K562 (cell line): ENCODE data around the gene PPM1N. TPM values are rescaled to one million over a fixed set of nuclear protein-coding genes. Genes with fewer than 3 reads are reported as not detected.

ENCODE experiments used
- ATAC-seq: fragments of 200-7000 bp; cut with Tn5 transposase; 3 replicates; pipeline ENCODE4 v1.9.1; 2020; ENCODE audit warnings: moderate library complexity
- BruUV-seq: library from RNA; stranded (reverse); fragments of 400-500 nt; replicated peaks from 2 replicates; lab custom pipeline; 2021; lab: Mats Ljungman, UMichigan
- CTCF ChIA-PET: fragments of 300-600 bp; formaldehyde crosslinking; extraction: SDS; loops from one replicate; lab custom pipeline; 2021; ENCODE audit warnings: low intra/inter-chr PET ratio; lab: Yijun Ruan, JAX
- POLR2A ChIA-PET: fragments of 300-600, 350-650 bp; sonication (Branson Sonifier 250); formaldehyde crosslinking; extraction: SDS; loops from one replicate; lab custom pipeline; 2021; ENCODE audit warnings: antibody characterized with exemption, inconsistent platforms; lab: Yijun Ruan, JAX
- DNase-seq, 4 experiments: peaks; one replicate each; pipeline versions ENCODE4 v3.0.0 to v3.0.0-alpha.2; 2011 to 2018; ENCODE audit warnings: low spot score in 3 of 4, mixed read lengths in 3 of 4; ENCODE audit errors: extremely low read depth in 1 of 4
- FAIRE-seq: peaks from 2 replicates; lab custom pipeline; 2011; peaks lifted over from hg19 to GRCh38; lab: Jason Lieb, UNC
- H2AFZ ChIP-seq: 2 replicates; pipeline ENCODE4 v1.6.0; 2011; ENCODE audit warnings: low read depth, low read length, control low read depth, inconsistent platforms
- H3K27ac ChIP-seq: fragments of 200-600 bp; 3 replicates; pipeline ENCODE4 v1.8.0; 2011; ENCODE audit warnings: low read depth, mild to moderate bottlenecking, control low read depth, inconsistent platforms, low read length, moderate library complexity, mixed read lengths; ENCODE audit errors: extremely low read depth
- H3K27me3 ChIP-seq, 2 experiments: fragments of 300-600 bp in 1 of 2; 2 replicates in 1 of 2; 3 replicates in 1 of 2; pipeline versions ENCODE4 v1.6.0 to v1.8.0; 2011; ENCODE audit warnings: inconsistent platforms in 2 of 2, low read length in 2 of 2, mild to moderate bottlenecking in 1 of 2, mixed read lengths in 1 of 2, moderate library complexity in 1 of 2; ENCODE audit not compliant: control insufficient read depth in 2 of 2, insufficient read depth in 2 of 2
- H3K36me3 ChIP-seq: fragments of 300-600 bp; 3 replicates; pipeline ENCODE4 v1.8.0; 2011; ENCODE audit warnings: mild to moderate bottlenecking, low read length, inconsistent platforms; ENCODE audit not compliant: control insufficient read depth, insufficient read depth
- H3K4me1 ChIP-seq, 2 experiments: fragments of 200-600 bp in 1 of 2; replicated peaks in 1 of 2; 2 replicates in 1 of 2; 3 replicates in 1 of 2; pipeline versions ENCODE4 v1.5.1 to v1.8.0; 2011; ENCODE audit warnings: inconsistent platforms in 2 of 2, low read length in 2 of 2, mild to moderate bottlenecking in 1 of 2, mixed read lengths in 1 of 2, moderate library complexity in 1 of 2; ENCODE audit not compliant: control insufficient read depth in 2 of 2, insufficient read depth in 2 of 2
- H3K4me2 ChIP-seq: 2 replicates; pipeline ENCODE4 v1.6.1; 2011; ENCODE audit warnings: low read length, control low read depth, inconsistent platforms, mixed read lengths; ENCODE audit not compliant: insufficient read depth
- H3K4me3 ChIP-seq: fragments of 200-600 bp; sonication (generic), shearing (Covaris generic); 2 replicates; pipeline ENCODE4 v1.5.1; 2016; ENCODE audit warnings: control low read depth, inconsistent platforms
- H3K79me2 ChIP-seq: fragments of 200-600 bp; 3 replicates; pipeline ENCODE4 v1.8.0; 2011; ENCODE audit warnings: low read length, inconsistent platforms; ENCODE audit not compliant: control insufficient read depth, insufficient read depth
- H3K9ac ChIP-seq, 2 experiments: 2 replicates each; pipeline versions ENCODE4 v1.6.0 to v1.6.1; 2011; ENCODE audit warnings: low read depth in 2 of 2, low read length in 2 of 2, control low read depth in 1 of 2, inconsistent platforms in 1 of 2, mild to moderate bottlenecking in 1 of 2, mixed read lengths in 1 of 2; ENCODE audit not compliant: insufficient read depth in 1 of 2
- H3K9me1 ChIP-seq: one replicate; pipeline ENCODE4 v1.6.0; 2011; ENCODE audit warnings: inconsistent platforms, mild to moderate bottlenecking, low read length, moderate library complexity; ENCODE audit not compliant: control insufficient read depth, insufficient read depth
- H3K9me3 ChIP-seq: replicated peaks from 2 replicates; pipeline ENCODE4 v1.5.1; 2011; ENCODE audit warnings: low read depth, low read length, inconsistent platforms; ENCODE audit not compliant: control insufficient read depth, insufficient read depth
- H4K20me1 ChIP-seq: replicated peaks from 2 replicates; pipeline ENCODE4 v1.6.1; 2011; ENCODE audit warnings: low read length, inconsistent platforms, mixed read lengths; ENCODE audit not compliant: control insufficient read depth, insufficient read depth
- BCL6 ChIP-seq: fragments of 250-450 bp; sonication (Bioruptor Pico); IDR thresholded peaks from 2 replicates; pipeline ENCODE4 v1.4.0; 2020
- E2F3 ChIP-seq: fragments of 250-450 bp; sonication (Bioruptor Pico); IDR thresholded peaks from 2 replicates; pipeline ENCODE4 v1.4.0; 2020; ENCODE audit warnings: mild to moderate bottlenecking
- ESRRB ChIP-seq: fragments of 250-450 bp; sonication (Bioruptor Pico); IDR thresholded peaks from 2 replicates; pipeline ENCODE4 v1.5.0; 2020; ENCODE audit warnings: mild to moderate bottlenecking, moderate library complexity, borderline replicate concordance
- GABPB2 ChIP-seq: fragments of 250-450 bp; sonication (Bioruptor Pico); conservative IDR thresholded peaks from 2 replicates; pipeline ENCODE4 v1.5.1; 2021; ENCODE audit warnings: mild to moderate bottlenecking
- HNRNPLL ChIP-seq: fragments of 200-400 bp; formaldehyde crosslinking; IDR thresholded peaks from 2 replicates; pipeline ENCODE4 v1.6.1; 2017; ENCODE audit warnings: low read length, low read depth, mild to moderate bottlenecking; ENCODE audit not compliant: poor library complexity, severe bottlenecking
- KLF6 ChIP-seq: fragments of 250-450 bp; sonication (Bioruptor Pico); IDR thresholded peaks from 2 replicates; pipeline ENCODE4 v1.4.0; 2020; ENCODE audit warnings: mild to moderate bottlenecking, moderate library complexity, borderline replicate concordance
- NR2C1 ChIP-seq, 2 experiments: fragments of 450-650 bp; IDR thresholded peaks; 2 replicates each; pipeline ENCODE4 v1.6.1; 2017; ENCODE audit warnings: mild to moderate bottlenecking in 2 of 2, antibody characterized with exemption in 1 of 2, inconsistent platforms in 1 of 2, missing compliant biosample characterization in 1 of 2, missing genetic modification characterization in 1 of 2
- SMARCB1 ChIP-seq: IDR thresholded peaks from 2 replicates; pipeline ENCODE4 v1.6.1; 2011; ENCODE audit warnings: improper control_type of control experiment, low read depth; ENCODE audit not compliant: insufficient read length
- TAF9B ChIP-seq: fragments of 450-650 bp; IDR thresholded peaks from 2 replicates; pipeline ENCODE4 v1.6.1; 2018; ENCODE audit warnings: mild to moderate bottlenecking; ENCODE audit not compliant: partially characterized antibody
- WGBS: fragments of 100-300 bp; shearing (Covaris generic); methylation state at CpG from one replicate; pipeline ENCODE4 v1.1.6; 2016; ENCODE audit warnings: low coverage, mixed read lengths; ENCODE audit not compliant: insufficient coverage; ENCODE audit errors: missing lambda C conversion rate; 5-methylcytosine and 5-hydroxymethylcytosine counted together
- in situ Hi-C: fragments of 300-500 bp; cut with MboI; formaldehyde crosslinking; loops from 4 replicates; pipeline ENCODE4 v1.15.0; 2018; ENCODE audit warnings: inconsistent platforms, mixed read lengths
- intact Hi-C: fragments of 100-400 bp; cut with micrococcal nuclease; formaldehyde crosslinking; loops from 2 replicates; pipeline ENCODE4 v1.14.2; 2022
- polyA plus RNA-seq, 8 experiments: library from polyadenylated mRNA; depleted of rRNA in 4 of 8; stranded (reverse) in 5 of 8; unstranded in 3 of 8; fragments of >200 nt; fragmentation: Nextera tagmentation in 2 of 8; fragmentation: Illumina TruSeq in 1 of 8; extraction: Ambion mirVana in 2 of 8; extraction: Trizol in 1 of 8; gene quantifications; 2 replicates each; pipeline versions ENCODE4 v1.2.1 to v1.2.3, GENCODE V29; 2011 to 2014; ENCODE audit warnings: inconsistent platforms in 1 of 8, missing spikeins in 1 of 8
- total RNA-seq, 7 experiments: library from RNA; depleted of rRNA in 6 of 7; stranded (reverse); fragments of >200 nt in 6 of 7; fragmentation: Illumina TruSeq in 2 of 7; extraction: Trizol in 2 of 7; gene quantifications; 2 replicates each; pipeline versions ENCODE4 v1.2.1 to v1.2.3, GENCODE V29; 2011 to 2021; ENCODE audit warnings: low replicate concordance in 1 of 7
- TF ChIP-seq, protein P1 (sequence below), 2 experiments: fragments of 250-450 bp in 1 of 2; fragments of 450-650 bp in 1 of 2; sonication (Bioruptor Pico) in 1 of 2; IDR thresholded peaks; 2 replicates each; pipeline versions ENCODE4 v1.6.1 to v1.8.0; 2016 to 2021; ENCODE audit warnings: mild to moderate bottlenecking in 2 of 2, moderate library complexity in 2 of 2, missing compliant biosample characterization in 1 of 2, missing genetic modification characterization in 1 of 2
- TF ChIP-seq, protein P2 (sequence below): fragments of 250-450 bp; sonication (Bioruptor Pico); IDR thresholded peaks from 2 replicates; pipeline ENCODE4 v1.4.0; 2020

The PPM1N gene
- total and polyA plus RNA-seq, 9 of the 15 experiments (the other 6 are each of a cell fraction or from before 2014, with no cell fraction given): 4.5 to 15.6 (median 8.7) TPM

DNA sequence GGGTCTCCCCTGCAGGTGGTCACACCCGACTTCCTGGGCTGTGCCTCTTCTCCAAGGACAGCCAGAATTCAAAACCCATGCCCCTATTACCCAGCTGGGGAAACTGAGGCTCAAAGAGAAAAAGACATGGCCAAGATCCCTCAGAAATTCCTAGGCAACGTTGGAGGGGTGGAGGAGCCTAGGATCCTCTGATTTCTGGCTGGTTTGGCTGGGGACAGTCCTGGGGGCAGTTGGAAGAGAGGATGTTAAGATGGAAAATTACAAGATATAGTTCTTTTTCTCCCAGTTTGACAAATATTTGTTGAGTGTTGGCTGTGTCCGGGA is 11.4 kb downstream of the PPM1N start:
- peak overlapping the region; percentile 76 to 97 for H3K9ac ChIP-seq
- H3K9me1 ChIP-seq: no peaks in the 10 kb centered on the region
- POLR2A ChIA-PET: interaction anchor here (0.6 to 1.0 kb wide), 2 partner anchors 16 to 23 kb away, joined by 3 read pairs; no protein-coding TSS in a partner anchor
- no peak for ATAC-seq
- WGBS: 2% methylated on average over 3 of the region's 3 CpGs
- no peaks in the 10 kb centered on the region for H3K9me3 ChIP-seq
- H3K27ac ChIP-seq: peak overlapping the region; percentile 98
- H4K20me1 ChIP-seq: peaks cover 2% of the 10 kb centered on the region; the same call in 1 of the 2 replicates
- in situ Hi-C loops: no loop called here
- CTCF ChIA-PET: no interaction called here
- no peak for FAIRE-seq
- H2AFZ ChIP-seq: no peak overlapping the region
- intact Hi-C loops: loop anchor here (5.0 kb wide), 1 partner anchor 133 kb away; no protein-coding TSS in a partner anchor
- peak overlapping the region; percentile 97 for H3K4me2 ChIP-seq
- H3K79me2 ChIP-seq: peaks cover 83% of the 10 kb centered on the region
- no TSS peak for BruUV-seq
- peak overlapping the region; percentile 99 for H3K4me3 ChIP-seq
- peaks cover 49% of the 10 kb centered on the region; the same call in 2 of the 3 replicates for H3K36me3 ChIP-seq
- H3K27me3 ChIP-seq: no peaks in the 10 kb centered on the region
- DNase-seq: no peak
- peaks cover 43 to 53% of the 10 kb centered on the region in 2 experiments for H3K4me1 ChIP-seq
- TF ChIP-seq, protein P1, sequence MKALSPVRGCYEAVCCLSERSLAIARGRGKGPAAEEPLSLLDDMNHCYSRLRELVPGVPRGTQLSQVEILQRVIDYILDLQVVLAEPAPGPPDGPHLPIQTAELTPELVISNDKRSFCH (CRISPR knock-in tag; IDR thresholded peaks at IDR 0.05): no peak
- TF ChIP-seq, protein P1 (tag; IDR thresholded peaks at IDR 0.05): 0 out of 2 replicates have a peak, but pooled peaks have one; percentile 19
- no peak for TF ChIP-seq HNRNPLL
- no peak for TF ChIP-seq SMARCB1
- TF ChIP-seq NR2C1 (IDR thresholded peaks at IDR 0.05): no peak
- no peak for TF ChIP-seq NR2C1 (tag; IDR thresholded peaks at IDR 0.05)
- no peak for TF ChIP-seq GABPB2 (CRISPR knock-in tag)
- 0 out of 2 replicates have a peak, but pooled peaks have one; percentile 20 for TF ChIP-seq BCL6 (CRISPR knock-in tag)
- 0 out of 2 replicates have a peak, but pooled peaks have one; percentile 2 for TF ChIP-seq E2F3
- TF ChIP-seq TAF9B: no peak
- no peak for TF ChIP-seq ESRRB (CRISPR knock-in tag)
- TF ChIP-seq, protein P2, sequence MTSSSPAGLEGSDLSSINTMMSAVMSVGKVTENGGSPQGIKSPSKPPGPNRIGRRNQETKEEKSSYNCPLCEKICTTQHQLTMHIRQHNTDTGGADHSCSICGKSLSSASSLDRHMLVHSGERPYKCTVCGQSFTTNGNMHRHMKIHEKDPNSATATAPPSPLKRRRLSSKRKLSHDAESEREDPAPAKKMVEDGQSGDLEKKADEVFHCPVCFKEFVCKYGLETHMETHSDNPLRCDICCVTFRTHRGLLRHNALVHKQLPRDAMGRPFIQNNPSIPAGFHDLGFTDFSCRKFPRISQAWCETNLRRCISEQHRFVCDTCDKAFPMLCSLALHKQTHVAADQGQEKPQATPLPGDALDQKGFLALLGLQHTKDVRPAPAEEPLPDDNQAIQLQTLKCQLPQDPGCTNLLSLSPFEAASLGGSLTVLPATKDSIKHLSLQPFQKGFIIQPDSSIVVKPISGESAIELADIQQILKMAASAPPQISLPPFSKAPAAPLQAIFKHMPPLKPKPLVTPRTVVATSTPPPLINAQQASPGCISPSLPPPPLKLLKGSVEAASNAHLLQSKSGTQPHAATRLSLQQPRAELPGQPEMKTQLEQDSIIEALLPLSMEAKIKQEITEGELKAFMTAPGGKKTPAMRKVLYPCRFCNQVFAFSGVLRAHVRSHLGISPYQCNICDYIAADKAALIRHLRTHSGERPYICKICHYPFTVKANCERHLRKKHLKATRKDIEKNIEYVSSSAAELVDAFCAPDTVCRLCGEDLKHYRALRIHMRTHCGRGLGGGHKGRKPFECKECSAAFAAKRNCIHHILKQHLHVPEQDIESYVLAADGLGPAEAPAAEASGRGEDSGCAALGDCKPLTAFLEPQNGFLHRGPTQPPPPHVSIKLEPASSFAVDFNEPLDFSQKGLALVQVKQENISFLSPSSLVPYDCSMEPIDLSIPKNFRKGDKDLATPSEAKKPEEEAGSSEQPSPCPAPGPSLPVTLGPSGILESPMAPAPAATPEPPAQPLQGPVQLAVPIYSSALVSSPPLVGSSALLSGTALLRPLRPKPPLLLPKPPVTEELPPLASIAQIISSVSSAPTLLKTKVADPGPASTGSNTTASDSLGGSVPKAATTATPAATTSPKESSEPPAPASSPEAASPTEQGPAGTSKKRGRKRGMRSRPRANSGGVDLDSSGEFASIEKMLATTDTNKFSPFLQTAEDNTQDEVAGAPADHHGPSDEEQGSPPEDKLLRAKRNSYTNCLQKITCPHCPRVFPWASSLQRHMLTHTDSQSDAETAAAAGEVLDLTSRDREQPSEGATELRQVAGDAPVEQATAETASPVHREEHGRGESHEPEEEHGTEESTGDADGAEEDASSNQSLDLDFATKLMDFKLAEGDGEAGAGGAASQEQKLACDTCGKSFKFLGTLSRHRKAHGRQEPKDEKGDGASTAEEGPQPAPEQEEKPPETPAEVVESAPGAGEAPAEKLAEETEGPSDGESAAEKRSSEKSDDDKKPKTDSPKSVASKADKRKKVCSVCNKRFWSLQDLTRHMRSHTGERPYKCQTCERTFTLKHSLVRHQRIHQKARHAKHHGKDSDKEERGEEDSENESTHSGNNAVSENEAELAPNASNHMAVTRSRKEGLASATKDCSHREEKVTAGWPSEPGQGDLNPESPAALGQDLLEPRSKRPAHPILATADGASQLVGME (CRISPR knock-in tag): no peak
- TF ChIP-seq KLF6 (CRISPR knock-in tag): 0 out of 2 replicates have a peak, but pooled peaks have one; percentile 42
